Measurements from ENCODE around the gene RPUSD3.

- TF ChIP-seq CTCF (IDR thresholded peaks at IDR 0.05) (no peak), POLR2AphosphoS5 (IDR thresholded peaks at IDR 0.05) (no peak), EP300 (IDR thresholded peaks at IDR 0.05; ENCODE audit: low read depth) (no peak)
Observed at GRCh38 chr3:9881441-9881840, 37.6 kb upstream of the RPUSD3 start.

Data from transverse colon (tissue), 4 donors.